Measurements from ENCODE around the gene ARL8A. TPM values are rescaled to one million over a fixed set of nuclear protein-coding genes. Genes with fewer than 3 reads are reported as not detected.

The ARL8A gene
- total RNA-seq, 1 donor from 2014 or later = 38.5 TPM

DNA sequence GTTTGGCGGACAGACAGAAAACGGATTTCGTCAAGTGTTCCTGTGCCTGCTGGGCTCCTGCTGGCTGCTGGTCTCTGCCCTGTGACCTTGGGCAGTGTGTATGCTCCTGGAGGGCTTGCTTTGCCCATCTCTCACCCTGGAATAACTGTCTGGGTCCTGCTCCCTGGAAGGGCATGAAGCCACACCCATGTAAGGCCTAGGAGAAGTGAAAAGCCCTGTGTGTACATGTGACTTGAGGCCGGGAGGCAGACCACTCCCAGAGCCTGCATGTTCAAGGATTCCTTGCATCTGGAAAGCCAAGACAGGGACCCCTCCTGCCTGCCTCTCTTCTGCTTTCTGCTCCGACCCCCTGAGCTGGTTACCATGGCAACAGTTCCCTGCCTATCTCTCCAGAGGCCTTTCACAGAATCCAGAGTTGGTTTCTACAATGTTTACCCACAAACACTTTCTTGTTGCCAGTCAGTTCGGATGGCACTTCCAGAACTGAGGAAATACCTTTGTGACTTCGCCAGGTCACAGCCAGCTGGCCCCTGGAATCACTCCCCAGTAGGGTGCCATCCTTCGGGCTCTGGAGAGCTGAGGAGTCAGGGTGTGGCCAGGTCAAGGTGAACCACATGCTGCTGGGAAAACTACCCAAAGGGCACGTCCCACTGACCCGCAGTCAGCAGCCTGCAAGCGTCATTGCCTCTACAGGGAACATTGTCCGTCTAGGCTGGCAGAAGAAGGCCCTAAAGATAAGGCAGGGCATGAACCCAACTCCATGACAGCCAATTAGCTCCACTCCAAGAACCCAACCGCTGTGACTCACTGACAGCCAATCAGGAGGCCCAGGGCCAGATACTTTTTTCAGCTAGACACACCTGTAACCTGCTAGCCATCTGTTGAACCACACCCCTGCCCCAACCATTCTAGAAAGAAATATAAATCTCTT is 36.5 kb downstream of the ARL8A start:
- intact Hi-C loops (cut with DNase I) = no loop called here
- Histone ChIP-seq H3K9me3 (no peaks in the 10 kb centered on the region), H3K27me3 (no peaks in the 10 kb centered on the region), H3K4me3 (no peak overlapping the region), H3K4me1 (peaks cover 0 to 7% of the 10 kb centered on the region in 2 donors), H3K36me3 (no peaks in the 10 kb centered on the region), H3K27ac (no peak overlapping the region)
- TF ChIP-seq, protein P1, sequence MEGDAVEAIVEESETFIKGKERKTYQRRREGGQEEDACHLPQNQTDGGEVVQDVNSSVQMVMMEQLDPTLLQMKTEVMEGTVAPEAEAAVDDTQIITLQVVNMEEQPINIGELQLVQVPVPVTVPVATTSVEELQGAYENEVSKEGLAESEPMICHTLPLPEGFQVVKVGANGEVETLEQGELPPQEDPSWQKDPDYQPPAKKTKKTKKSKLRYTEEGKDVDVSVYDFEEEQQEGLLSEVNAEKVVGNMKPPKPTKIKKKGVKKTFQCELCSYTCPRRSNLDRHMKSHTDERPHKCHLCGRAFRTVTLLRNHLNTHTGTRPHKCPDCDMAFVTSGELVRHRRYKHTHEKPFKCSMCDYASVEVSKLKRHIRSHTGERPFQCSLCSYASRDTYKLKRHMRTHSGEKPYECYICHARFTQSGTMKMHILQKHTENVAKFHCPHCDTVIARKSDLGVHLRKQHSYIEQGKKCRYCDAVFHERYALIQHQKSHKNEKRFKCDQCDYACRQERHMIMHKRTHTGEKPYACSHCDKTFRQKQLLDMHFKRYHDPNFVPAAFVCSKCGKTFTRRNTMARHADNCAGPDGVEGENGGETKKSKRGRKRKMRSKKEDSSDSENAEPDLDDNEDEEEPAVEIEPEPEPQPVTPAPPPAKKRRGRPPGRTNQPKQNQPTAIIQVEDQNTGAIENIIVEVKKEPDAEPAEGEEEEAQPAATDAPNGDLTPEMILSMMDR (IDR thresholded peaks at IDR 0.05) = no peak
- DNase-seq (ENCODE audit: low spot score in 2 of 2) = no peak

DNA sequence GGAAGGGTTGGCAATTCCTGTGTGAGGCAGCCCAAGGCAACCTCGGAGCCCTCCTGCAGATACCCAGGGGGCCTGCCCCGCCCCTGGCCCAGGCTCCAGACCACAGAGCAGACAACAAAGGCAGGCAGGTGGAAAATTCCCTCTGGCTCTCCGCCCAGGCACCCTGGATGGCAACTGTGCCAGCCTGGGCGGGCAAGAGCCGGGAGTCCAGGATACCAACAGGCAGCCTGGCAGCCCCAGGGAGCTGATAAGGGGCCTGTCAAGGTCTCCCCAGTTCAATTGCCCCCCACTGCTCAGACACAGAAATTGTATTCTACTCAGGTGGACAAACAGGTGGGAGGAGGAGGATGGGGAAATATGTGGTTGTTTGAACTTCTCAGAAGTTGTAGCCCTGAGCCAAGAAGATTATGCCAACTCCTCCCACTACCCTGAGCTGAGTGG is 37.2 kb downstream of the ARL8A start:
- Histone ChIP-seq H3K27ac (no peak overlapping the region), H3K27me3 (no peaks in the 10 kb centered on the region), H3K36me3 (no peaks in the 10 kb centered on the region), H3K4me1 (peaks cover 0 to under 1% of the 10 kb centered on the region in 2 donors), H3K9me3 (no peaks in the 10 kb centered on the region), H3K4me3 (no peak overlapping the region)
- intact Hi-C loops (cut with DNase I) = no loop called here
- DNase-seq (ENCODE audit: low spot score in 2 of 2) = no peak
- TF ChIP-seq, protein P1 (IDR thresholded peaks at IDR 0.05) = no peak

DNA sequence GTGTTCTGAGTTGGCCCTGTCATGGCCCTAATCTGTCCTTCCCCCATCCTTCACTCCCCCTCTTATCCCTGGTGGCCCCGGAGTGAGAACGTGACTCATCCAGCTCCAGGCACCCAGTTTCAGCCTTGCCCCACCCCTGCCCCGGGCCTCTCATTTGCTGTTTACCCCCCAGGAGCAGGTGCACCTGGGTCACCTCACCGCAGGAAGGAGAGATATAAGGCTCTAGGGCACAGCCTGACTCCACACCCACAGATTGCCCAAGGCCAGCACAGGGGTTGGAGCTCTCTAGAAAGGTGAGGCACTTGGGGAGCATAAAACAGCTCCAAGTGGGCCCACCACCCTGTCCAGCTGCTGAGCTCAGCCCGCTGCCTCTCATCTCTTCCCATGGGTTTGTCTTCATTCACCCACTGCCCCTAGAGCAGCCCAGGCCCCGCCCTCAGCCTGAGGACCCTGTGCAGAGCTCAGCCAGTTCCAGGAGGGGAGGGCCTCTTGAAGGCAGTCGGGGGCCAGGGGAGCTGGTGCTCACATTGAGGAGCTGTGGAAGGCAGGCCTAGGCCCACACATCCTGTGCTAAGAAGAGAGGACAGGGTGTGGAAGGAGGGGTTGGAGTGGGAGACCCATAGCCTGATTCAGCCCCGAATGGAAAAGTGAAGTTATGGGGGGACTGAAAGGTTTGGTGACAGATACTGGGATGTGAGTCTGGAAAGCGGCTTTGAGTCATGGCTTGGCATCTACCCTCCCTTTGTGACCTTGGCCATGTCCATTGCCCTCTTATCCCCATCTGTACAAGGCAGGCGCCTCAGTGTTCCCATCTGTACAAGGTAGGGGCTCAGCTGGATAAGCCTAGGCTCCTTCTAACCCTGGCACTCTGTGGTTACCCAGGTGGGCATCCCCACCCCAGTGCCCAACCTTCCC is 37.9 kb downstream of the ARL8A start:
- Histone ChIP-seq H3K4me1 (no peaks in the 10 kb centered on the region), H3K36me3 (no peaks in the 10 kb centered on the region), H3K27me3 (no peaks in the 10 kb centered on the region), H3K27ac (no peak overlapping the region), H3K4me3 (no peak overlapping the region), H3K9me3 (no peaks in the 10 kb centered on the region)
- DNase-seq (ENCODE audit: low spot score in 2 of 2) = no peak
- TF ChIP-seq, protein P1 (IDR thresholded peaks at IDR 0.05) = no peak
- intact Hi-C loops (cut with DNase I) = no loop called here

DNA sequence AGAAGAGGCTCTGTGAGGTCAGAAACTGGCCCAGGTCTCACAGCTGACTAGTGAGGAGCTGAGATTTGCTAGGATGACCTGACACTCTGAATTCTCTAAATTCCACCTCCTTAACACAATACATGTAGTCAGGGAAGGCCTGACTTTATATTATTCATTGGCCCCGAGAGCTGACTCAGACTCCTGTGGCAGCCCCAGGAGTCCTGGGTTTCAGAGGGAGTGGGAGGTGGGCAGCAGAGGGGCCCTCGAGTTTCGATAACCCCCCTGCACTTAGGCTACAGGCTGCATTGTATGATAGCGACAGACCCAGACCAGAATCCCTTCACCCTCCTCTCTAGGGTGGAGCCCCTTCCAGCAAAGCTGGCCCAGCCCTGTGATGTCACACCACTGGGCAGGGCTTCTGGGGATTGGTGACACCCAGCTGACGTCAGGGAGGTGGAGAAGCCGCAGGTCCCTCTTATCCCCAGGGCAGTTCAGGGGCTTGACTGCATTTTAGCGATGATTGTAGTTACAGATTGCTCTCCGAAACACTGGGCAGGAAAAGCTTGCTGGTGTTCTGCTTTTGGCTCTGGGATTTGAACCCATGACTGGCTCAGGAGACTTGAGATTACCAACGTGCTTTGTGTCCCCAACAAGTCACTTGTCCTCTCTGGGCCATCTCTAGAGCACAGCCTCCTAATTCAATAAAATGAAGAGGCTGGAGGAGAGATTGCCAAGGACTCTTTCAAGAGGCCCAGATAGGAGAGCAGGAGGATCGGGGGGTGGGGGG is 38.8 kb downstream of the ARL8A start:
- intact Hi-C loops (cut with DNase I) = no loop called here
- TF ChIP-seq, protein P1 (IDR thresholded peaks at IDR 0.05) = no peak

DNA sequence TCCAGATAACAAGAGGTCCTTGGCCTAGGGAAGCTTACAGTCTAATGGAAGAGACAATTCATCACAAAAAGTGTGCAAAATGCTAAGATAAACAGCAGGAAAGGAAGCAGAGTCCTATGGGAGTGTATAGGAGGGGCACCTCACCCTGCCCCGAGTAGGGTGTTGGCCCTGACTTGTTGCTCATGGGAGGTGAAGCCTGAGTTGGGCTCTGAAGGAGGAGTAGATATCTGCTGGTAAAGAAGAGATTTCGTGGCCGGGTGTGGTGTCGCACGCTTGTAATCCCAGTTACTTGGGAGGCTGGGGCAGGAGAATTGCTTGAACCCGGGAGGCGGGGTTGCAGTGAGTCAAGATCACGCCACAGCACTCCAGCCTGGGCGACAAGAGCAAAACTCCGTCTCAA is 40.5 kb downstream of the ARL8A start:
- intact Hi-C loops (cut with DNase I) = no loop called here
- Histone ChIP-seq H3K36me3 (no peaks in the 10 kb centered on the region), H3K4me1 (no peaks in the 10 kb centered on the region), H3K4me3 (no peak overlapping the region), H3K27ac (no peak overlapping the region), H3K9me3 (no peaks in the 10 kb centered on the region), H3K27me3 (no peaks in the 10 kb centered on the region)
- TF ChIP-seq, protein P1 (IDR thresholded peaks at IDR 0.05) = no peak
- no peak for DNase-seq (ENCODE audit: low spot score in 2 of 2)

More for the DNA sequence above, 38.8 kb downstream of the ARL8A start:
- DNase-seq (ENCODE audit: low spot score in 2 of 2) = no peak
- no peaks in the 10 kb centered on the region for H3K36me3 ChIP-seq
- H3K27ac ChIP-seq = no peak overlapping the region
- no peaks in the 10 kb centered on the region for H3K27me3 ChIP-seq
- H3K9me3 ChIP-seq = no peaks in the 10 kb centered on the region
- no peaks in the 10 kb centered on the region for H3K4me1 ChIP-seq
- no peak overlapping the region for H3K4me3 ChIP-seq
